SHP77 (cell line): Measurements from ENCODE around the gene IPO4.

Experiments
- DNase-seq, 2 experiments: peaks; one replicate each; lab custom pipeline; 2025; lab: John Stamatoyannopoulos, UW

The IPO4 gene

DNA sequence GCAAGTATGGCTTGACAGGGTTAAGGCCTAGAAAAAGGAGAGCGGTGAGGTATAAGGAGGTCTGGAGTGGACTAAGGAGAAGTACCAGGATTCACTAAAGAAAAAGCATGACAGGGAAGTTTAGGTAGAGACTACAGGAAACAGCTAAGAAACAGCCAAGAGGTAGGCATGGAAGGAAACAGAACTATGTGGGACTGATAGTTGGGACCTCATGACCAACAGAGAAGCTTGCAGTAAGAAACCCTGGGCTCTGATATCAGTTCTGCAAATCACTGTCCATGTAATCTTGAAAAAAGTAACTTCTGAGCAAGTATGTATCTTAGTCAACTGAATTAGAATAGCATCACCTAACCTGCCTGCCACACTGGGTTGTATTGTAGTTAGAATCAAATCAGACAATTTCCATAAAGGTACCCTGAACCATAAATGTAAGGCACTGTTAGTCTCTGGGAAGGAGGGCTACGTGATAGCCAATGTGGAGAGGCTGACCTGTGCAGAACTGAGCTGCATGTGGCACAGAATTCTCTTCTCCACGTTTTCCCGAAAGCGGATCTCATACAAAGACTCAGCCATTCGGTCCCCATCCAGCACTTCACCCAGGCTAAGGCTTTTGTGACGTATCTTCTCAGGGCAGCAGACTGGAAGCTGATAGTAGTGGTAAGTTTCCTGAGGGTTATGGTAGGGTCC is 5.7 kb upstream of the IPO4 start:
- DNase-seq = no peak

DNA sequence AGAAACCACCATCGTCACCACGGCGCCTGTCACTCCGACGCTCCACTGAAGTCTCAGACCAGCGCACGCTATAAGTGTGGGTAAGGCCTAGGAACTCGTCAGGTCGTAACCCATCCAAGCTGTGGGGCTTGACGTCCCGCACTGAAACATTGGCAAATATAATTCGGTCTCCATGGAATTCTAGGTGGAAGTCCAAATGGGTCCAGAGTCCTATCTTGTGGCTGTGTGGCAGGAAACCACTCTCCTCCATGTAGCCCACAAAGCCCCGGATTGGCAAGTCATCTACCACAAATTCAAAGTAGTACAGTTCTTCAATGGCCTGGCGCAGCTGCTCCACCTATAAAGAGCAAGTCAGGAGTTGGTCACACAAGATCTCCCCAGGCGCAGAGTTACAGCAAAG is 4.3 kb upstream of the IPO4 start:
- no peak for DNase-seq

DNA sequence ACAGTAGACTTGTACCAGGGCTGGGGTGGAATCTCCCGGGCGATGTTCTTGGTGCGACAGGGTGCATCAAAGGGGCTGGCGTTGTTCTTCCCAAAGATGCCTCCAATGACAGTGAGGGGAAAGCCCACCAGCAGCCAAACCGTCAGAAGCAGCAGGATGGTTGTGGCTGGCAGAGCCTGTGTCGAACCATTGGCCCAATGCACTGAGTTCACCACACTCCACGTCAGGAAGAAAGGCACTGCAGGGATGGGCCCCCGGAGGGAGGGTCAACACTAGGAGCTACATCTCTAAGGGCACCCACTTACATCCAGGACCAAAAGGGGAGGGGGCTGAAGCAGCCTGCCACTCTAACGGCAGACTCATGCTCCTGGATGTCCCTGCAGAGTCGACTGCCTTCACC is 1.8 kb upstream of the IPO4 start:
- no peak for DNase-seq

DNA sequence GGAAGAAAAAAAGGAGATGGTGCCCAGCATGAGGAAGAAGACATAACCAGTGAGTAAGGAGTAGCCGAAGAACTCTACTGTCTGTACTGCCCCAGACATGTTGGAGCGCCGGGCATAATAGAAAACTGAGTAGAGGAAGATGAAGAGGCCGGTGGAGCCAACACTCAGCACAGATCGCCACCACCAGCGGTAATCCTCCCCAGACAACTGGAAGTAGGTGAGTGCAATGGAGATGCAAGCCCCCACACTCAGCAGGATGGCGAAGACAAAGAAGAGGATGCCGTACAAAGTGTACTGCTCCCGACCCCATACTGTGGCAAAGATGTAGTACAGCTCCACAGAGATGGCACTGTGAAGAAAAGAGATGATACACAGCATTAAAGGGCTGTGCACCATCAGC is 844 bp upstream of the IPO4 start:
- no peak for DNase-seq

DNA sequence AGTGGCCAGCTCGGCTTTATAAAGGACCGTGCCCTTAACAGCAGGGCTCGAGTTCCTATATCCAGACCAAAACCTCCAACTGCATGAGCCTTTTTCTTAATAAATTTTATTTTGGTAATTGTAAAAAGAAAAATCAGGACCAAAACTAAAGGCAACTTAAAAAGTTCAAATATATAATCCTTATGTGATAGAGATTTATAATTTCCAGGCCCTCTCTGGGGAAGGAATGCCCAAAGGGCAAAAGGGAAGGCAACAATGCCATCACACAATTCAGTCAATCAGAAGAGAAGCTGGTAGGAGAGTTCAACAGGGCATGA is 401 bp upstream of the IPO4 start:
- no peak for DNase-seq

DNA sequence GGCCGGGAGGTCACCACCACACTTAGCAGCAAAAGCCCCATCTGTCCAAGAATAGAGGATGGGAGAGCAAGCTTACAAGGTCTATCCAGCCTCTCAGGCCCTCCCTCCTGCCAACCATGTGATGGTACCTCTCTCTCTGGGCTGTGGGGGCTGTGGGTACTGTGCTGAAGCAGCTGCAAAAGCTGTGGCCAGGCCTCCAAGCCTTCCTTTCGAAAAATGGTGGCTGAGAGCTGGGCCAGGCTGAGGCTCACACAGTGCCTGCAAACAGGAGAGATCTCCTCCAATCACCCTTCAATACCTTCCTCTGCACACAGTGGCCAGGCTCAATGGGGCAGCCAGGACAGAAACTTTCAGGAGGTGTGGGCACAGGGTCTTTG is 1.1 kb downstream of the IPO4 start:
- no peak for DNase-seq

DNA sequence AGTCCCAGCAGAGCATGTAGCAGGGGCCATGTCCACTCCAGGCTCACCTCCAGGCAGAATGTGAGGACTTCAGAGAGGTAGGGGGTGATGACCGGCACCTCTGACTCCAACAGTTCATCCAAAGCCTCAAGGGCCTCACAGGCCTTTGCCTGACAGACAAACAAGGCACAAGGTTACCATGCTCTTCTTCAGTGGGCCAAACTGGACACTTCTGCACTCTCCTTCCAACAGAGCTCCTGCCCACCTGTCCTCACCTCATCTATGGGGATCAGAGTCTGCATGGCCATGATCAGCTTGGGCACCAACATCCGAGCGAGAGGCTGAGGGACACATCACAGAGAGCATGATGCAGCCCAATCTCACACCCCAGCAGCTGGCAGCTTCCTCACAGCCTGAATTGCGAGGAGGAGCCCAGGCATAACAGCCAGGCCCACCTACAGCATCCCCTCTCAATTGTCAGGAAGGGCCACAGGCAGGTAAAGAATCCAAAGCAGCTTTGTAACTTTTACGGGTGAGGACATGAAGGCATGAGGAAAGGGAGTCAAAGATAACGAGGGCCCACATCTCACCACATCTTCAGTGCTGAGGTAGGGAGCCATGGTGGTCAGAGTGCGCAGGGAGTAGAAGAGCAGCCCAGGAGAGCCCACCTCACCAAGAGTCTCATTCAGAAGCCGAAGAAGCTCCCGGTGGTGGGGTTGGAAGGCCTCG is 1.6 kb downstream of the IPO4 start:
- no peak for DNase-seq

DNA sequence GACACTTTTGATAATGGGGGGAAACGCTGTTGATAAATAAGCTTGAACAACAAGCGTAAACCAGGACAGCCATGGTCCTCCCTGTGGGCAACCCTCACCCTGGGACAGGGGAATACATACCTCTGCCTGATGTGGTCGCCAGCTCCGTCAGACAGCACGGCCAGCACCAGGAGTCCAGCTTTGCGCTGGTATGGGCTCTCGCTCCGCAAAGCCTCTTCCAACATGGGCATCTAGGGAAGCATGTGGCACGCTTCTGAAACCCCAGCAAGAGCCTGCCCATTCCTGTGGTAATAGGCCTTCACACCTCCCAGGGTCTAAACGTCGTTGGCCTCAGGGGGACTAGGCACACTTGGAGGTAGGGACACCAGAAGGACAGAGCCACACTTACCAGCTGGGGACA is 2.9 kb downstream of the IPO4 start:
- no peak for DNase-seq

DNA sequence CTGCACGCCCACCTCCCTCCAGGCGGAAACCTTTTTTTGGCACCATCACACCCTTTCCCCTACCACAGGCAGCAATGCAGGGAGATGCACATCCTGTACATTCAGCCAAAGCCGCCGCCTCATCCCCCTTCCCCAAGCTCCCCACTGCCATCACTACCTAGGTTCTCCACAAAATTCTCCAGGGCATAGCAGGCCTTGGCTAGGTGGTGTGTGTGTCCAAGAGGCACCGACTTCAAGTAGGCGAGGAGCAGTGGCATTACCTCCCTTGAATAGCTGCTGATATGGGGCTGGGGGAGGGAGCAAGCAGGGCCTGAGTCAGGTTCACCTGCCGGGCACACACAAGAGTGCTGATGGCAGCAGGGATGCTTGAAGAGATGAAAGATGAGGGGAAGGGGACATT is 3.6 kb downstream of the IPO4 start:
- no peak for DNase-seq

DNA sequence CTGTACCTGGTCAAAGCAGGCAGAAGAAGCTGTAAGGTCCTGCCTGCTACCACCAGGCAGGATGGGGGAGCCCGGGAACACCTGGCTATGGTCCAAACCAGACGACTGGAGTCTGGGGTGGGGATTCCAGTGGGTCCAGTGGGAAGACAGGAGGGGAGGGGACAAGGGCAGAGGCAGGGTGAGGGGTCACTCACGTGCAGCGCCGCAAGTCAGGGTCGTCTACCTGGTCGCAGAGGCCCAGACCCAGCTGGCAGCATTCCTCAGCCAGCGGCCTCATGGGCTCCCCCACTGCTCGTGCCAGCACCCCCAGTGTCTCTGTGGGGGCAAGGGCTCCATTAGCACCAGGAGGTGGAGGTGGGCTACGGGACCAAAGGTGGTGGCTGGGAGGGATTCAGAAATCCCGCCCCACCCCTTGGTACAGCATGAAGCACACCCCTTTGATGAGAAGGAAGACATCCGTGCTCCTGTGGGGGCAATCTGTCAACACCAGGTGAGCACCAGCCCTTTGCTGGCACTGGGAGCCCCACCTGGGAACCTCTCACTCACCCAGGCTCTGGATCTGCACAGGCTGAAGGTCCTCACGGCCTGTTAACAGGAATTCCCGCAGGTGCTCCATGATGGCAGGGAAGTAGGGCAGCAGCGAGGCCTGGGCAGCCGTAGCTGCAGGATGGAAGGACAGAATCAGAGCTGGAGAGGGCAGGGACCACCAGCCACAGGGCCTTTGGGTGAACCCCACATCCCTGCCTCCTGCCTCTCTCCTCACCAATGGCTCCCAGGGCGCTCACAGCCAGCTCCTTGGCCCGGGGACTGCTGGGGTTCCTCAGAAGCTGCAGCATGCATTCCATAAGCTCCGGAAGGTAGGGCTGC is 4.3 kb downstream of the IPO4 start:
- no peak for DNase-seq

DNA sequence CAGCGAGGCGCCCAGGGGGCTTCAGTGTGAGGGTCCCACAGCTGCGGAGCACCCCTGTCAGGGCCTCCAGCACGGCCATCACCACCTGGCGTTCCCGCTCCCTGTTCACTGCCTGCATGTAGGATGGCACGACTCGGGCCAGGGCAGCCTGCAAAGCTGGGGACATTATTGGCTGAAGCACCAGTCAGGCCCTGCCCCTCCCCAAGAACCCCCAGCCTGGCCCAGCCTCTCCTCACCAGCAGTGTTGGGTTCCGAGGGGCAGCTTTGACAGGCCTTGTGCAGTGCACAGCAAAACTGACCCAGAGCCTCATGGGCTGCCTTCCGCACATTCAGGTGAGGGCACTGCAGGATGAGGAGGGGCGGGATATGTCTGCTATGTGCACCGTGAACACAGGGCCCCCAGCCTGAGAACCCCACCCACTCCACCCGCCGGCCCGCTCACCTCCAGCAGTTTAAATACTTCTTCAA is 5.6 kb downstream of the IPO4 start:
- no peak for DNase-seq

DNA sequence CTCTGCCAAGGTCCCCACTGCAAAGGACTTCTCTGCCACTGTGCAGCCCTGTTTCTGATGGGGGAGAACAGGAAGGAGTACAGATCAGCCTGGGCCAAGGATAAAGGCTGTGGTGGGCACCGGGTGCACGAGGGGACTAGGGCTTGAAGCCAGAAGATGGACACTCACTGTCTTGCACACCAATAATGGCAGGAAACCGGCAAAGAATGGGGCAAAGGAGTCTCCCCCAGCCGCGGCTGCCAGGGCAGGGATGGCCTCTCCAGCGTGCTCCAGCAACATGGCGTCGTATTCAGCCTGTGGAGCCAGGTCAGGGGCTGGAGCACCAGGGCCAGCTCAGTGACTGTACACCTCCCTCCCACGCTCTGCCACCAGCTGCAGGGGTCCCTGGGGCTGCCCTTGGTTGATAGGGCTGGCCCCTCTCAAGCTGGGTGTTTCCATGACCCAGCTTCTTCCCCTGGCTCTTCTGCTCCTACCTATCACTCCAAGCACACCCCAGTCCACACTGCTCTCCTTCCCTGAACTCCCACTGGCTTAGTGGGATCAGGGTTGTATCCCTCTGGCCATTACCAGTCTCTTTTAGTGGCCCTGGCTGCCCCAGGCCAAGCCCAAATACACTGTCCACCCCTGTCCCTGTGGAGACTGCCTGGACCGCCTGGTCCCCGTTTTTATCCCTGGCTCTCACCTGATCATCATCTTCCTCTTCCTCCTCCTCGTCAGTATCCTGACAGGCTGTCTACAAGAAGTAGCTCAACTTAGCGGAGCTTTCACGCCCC is 6.3 kb downstream of the IPO4 start:
- no peak for DNase-seq

DNA sequence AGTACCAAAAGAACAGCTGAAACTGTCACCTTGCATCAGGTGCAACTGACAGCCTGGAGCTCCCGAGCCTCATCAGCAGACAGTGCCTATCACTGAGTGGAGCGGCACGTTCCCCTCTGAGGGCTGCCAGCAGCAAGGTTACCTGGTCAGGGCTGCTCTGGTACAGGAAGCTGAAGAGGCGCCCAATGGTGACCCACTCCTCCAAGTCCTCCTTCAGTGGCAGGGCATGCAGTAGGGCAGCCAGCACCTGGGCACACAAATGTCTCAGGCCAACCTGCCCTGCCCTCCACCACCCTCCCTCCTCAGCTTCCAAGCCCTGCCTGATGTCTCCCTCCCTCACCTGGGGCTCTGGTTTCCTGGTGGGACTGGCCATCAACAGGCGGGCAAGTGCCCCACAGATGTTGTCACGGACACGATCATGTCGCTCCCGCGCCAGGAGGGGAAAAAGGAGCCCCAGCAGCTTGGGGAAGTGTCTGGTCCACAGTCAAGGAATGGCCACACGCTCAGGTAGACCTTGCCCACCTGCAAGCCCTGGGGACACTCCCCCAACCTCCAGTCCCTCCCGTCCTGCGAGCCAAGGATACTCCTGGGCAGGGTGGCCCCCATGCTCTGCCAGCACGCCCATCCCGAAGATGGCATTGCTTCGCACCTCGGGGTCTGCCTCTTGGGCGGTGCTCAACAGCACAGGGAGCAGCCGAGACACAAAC is 7.1 kb downstream of the IPO4 start:
- DNase-seq = no peak

DNA sequence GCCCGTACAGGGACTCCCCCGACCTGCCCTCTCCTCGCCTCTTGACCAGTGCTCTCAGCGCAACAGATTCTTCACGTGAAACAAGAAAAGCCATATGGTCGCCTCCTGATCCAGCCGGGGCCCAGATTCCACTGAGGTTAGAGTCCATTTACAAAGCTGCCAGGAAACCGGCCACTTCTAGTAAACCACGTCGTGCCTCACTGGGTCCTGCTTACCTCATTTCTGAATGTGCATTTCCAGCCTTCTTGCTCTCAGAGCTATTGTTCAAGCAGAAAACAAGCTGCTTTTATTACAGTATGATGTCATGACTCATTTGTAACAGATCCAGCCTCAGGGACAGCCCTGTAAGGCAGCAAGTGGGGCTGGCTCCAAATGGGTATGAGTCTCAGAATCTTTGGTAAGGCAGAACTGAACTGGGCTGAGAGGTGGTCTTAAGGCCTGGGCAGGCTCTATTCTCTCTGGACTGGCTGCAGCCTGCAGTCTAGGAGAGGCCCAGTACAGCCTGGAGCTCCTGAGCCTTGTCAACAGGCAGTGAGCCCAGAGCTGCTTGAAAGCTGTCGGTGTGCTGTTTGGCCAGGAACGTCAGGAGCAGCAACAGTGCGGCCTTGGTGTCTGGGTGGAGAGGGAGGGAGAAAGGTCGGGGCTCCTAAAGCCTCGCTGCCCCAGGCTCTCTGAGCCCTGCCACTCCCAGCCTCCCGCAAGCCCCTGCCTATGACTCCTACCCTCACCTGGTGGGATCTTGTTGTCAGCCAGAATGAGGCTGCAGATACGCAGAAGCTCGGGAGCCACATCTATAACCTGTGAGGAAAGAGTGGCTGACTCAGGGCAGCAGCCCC is 8.4 kb downstream of the IPO4 start:
- DNase-seq = no peak

DNA sequence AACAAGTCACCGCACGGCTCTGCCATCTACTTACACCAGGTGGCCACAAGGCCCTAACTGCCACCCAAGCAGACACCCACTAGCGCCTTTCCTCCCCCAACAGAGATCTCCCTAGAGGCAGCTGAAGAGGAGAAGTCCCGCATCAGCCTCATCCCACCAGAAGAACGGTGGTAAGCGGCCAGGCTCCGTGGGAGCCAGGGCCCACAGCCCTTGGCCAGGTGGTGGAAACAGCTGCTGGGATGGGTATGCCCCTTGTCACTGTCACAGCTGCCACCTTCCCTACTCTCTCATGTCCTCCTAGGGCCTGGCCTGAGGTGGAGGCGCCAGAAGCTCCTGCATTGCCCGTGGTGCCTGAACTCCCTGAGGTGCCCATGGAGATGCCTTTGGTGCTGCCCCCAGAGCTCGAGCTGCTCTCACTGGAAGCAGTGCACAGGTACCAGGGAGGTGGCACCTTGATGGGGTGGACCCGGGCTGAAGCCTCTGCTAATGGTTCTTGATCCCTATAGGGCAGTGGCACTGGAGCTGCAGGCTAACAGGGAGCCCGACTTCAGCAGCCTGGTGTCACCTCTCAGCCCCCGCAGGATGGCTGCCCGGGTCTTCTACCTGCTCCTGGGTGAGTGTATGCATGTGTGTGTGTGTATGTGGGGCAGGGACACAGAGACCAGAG is 9.2 kb downstream of the IPO4 start:
- no peak for DNase-seq

DNA sequence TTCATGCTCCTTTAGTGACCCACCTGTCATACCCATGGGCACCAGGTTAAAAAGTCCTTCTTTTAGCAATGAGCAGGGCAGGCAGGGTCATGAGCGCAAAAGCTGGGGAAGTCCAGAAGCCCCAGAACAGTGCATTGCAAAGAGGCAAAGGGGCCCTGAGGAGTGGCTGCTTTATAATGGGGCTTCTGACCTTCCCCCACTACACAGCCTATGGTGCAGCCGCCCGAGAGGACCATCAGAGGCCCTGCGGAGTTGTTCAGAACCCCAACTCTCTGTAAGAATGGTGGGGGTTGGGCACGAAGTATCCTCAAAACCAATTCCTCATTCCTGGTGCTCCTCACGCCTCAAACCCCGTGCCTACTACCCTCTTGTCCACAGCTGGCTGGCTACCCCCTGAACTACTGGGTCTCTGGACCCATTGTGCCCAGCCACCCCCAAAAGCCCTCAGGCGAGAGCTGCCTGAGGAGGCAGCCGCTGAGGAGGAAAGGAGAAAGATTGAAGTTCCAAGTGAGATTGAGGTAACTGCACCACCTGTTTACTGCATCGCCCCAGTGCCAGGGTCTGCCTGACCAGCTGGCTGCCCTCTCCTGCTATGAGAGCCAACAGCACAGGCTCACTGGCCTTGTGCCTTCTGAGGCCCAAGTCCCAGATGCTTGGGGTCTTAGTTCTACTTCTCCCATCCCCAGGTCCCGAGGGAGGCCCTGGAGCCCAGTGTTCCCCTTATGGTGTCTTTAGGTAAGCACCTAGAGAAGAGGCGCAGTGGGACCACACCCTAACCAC is 10.0 kb downstream of the IPO4 start:
- DNase-seq = no peak

DNA sequence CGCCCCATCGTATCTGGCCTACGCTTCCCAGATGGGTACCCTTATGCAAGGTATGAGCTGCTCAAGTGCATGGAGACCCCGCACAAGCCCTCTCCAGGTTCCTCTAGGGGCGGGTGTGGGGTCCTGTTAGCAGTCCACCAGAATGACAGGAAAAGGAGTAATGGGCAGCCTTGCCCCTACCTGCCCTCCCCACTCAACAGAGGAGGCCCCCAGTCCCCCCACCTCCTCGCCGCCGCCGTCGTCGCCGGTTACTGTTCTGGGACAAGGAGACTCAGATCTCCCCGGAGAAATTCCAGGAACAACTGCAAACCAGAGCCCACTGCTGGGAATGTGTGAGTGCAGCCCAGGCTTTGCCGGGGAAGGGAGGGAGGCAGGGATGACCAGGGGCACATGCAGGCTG is 10.7 kb downstream of the IPO4 start:
- no peak for DNase-seq

DNA sequence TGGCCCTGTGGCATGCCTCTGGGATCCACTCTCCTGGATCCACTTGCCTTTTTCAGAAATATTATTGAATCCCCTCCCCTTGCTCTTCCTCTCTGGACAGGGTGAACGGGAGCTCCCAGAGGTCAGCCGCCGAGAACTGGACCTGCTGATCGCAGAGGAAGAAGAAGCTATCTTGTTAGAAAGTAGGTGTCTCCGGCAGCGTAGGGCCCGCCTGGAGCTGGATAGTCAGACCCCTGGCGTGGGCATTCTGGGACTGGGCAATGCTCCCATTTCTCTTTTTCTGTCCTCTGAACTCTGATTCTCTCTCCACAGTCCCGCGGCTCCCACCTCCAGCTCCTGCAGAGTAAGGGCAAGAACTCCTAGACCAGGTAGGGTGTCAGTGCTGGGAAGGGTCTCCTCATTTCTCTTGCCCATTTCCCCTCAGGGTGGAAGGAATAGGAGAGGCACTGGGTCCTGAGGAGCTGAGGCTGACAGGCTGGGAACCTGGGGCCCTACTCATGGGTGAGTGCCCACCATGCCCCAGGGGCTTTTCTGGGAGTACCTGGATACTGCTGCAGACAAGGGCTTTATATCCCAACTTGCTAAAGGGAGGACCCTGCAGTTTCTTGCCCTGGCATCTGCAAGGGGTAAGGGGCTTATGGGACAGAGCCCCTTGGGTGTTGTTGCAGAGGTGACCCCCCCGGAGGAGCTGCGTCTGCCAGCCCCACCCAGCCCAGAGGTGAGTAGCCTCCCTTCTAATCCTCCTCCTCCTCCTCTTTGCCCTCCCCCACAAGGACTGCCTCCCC is 11.4 kb downstream of the IPO4 start:
- DNase-seq = no peak

DNA sequence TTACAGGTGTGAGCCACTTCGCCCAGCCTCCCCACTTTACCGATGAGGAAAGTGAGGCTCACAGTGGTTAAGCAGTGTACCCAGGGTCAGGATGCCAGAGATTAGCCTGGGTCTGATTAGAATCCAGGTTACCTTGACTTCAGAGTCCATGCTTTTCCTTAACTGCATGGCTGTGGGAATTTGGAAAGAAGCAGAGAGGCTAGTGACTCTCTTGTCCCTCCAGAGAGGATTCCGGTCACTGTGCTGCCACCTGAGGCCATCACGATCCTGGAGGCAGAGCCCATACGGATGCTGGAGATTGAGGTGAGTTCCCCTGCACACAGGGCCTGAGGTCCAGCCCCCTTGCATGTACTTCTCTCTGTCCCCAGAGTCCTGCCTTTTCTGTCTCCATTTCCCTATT is 12.0 kb downstream of the IPO4 start:
- DNase-seq = no peak
